ENCODE data around the gene TMEM235.
"Not testable (repeated sequence)": the region's sequence is repeated elsewhere in the genome, so short reads cannot be mapped to it uniquely, and the experiment has no call there.

The TMEM235 gene

DNA sequence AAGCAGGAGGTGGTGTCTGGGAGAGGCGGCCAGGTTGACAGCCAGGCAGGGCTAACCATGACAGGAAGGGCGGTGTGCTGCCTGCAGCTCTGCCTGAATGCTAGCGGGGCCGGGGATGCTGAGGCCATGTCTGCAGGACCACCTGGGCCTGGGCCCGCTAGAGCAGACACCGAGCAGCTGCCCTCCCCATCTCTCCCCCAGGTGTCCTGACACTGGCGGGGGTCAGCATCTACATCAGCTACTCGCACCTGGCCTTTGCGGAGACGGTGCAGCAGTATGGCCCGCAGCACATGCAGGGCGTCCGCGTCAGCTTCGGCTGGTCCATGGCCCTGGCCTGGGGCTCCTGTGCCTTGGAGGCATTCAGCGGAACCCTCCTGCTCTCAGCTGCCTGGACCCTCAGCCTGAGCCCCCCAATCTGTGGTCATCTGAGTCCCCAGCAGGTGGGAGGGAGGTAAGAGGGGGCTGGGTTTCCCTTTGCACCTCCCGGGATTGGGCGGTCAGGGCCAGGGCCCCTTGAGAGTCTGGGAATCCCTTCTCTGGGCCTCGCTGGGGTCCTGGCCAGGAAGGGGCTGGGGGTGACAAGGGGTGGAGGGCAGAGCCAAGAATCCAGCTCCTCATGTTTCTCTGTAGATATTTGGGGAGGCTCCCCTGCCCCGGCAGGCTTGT is 7.5 kb downstream of the TMEM235 start:
- no peak for DNase-seq

DNA sequence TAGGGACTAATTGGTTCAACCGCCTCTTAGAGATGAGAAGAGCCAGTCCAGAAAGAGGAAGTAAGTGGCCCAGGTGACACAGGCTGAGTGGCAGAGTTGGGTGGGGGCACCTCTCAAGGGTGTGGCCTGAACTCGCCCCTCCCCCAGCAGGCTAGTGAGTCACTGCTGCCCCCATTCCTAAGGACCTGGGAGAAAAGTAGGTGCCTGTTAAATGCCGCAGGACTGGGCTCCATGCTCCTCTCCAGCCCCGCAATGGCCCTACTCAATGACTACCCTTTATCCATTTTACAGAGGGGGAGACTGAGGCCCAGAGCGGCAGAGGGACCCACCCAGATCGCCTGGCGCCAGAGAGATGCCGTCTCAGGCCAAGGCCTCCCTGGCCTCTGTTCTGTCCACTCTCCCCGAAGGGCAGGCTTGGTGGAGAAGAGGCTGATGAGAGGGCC is 8.1 kb downstream of the TMEM235 start:
- no peak for DNase-seq

DNA sequence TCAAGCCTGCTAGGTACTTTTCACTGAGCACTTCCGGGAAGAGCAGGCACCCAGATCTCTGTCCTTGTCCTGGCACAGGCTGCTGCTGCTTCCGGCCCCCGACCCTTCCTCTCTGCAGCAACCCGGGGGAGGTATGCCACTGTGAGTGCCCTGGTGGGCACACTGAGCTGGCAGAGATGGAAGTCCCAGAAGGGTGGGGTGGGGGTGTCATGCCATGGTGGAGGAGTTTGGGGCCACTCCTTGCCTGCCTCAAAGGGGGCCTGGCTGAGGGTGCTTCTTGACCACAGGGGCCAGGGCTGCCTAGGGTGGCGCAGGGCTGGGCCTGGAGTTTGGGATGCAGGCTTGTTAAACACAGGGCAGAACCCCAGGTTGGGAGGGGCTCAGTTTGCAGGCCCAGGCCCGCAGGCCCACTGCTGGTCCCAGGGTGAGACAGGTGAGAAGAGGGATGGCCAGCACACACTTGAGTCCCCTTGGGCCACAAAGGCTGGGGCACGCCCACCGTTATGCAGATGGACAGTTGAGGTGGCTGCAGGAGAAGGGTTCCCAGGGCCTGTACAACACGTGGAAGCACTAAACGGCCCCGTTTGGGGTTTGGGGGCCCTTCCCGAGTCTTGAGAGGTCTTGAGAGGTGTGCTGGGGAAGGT is 8.7 kb downstream of the TMEM235 start:
- DNase-seq = no peak

DNA sequence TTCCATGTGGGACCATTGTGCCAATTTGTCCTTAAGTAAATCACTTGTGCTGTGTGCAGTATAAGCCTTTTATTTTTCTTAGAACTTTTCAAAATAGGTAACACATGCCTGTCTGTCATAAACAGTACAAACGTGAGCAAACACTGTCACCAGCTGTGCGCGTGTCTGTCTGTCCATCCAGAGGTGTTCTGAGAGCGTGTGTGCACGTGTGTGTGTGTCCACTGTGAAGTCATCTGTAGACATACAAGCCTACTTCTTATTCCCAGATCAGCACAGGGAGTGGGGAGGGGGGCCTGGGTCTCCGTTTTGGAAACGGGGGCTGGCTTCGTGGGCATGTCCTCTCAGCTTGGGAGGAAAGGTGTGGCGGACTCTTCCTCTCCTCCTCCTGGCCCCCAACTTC is 9.4 kb downstream of the TMEM235 start:
- DNase-seq = no peak

DNA sequence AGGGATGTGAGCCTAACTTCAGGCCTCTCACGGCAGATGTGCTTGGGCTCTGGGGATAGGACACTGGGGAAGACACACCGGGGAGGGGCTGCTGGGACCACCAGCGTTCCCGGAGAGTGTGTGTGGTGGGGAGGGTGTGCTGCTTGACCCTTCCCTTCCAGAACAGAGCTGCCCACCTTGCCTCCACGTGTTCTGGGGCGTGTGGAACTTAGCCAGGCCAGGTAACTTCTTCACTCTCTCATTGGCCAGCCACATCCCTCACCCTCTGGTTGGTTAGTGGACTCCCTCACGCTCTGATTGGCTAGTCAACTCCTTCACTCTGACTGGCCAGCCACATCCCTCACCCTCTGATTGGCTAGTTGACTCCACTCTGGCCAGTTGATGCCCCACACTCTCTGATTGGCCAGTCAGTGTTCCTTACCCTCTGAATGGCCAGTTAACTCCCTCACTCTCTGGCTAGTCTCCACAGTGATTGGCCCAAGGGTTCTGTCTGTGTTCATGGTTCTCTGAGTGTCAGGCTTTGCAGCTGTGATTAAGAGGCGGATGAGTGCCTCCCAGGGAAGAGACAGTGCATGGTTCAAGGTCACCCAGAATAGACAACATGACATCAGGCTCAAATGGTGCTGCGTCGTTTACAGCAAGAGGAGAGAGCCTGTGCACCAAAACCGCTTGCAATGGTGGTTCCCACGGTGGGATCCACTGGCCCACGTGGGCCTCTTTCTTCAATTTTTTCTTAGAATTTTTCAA is 10.0 kb downstream of the TMEM235 start:
- no peak for DNase-seq

DNA sequence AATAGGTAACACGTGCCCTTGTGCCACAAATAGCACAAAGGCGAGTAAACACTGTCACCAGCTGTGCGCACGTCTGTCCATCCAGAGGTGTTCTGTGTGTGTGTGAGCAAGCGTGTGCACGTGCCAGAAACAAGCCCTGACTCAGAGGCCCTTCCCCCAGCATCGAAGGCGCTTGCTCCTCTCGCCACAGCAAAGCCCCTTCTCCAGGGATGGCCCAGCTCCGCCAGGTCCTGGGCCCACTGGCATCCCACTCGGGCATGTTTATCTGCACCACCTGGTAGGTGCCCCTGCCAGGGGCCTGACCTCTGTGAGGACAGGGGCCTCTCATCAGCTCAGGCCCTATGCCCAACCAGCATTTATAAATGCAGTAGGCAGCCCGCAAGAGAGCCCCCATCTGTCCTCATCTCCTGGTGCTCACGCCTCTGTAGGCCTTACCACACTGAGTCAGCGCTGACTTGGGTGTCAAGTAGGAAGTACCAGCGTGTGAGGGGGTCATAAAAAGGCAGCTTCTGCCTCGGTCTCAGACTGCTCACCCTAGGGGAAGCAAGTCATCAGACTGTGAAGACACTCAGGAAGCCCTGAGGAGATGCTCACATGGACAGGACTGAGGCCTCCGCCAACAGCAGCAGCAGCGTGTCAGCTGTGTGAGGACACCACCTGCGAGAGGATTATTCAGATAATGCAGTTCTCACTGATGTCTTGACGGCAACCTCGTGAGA is 10.8 kb downstream of the TMEM235 start:
- DNase-seq = no peak

DNA sequence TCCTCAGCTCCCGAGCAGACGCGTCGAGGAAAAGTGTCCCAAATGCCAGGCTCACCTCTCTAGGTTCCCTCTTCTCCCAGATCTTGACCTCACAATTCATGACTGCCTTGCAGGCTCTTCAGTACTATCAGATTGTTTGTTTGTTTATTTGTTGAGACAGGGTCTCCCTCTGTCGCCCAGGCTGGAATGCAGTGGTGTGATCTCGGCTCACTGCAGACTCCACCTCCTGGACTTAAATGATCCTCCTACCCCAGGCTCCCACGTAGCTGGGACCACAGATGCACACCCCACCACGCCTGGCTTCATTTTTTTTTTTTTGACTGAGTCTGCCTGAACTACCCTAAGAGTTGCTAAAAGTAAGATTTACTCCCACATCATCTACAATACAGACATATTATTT is 15.9 kb downstream of the TMEM235 start:
- DNase-seq = no peak

DNA sequence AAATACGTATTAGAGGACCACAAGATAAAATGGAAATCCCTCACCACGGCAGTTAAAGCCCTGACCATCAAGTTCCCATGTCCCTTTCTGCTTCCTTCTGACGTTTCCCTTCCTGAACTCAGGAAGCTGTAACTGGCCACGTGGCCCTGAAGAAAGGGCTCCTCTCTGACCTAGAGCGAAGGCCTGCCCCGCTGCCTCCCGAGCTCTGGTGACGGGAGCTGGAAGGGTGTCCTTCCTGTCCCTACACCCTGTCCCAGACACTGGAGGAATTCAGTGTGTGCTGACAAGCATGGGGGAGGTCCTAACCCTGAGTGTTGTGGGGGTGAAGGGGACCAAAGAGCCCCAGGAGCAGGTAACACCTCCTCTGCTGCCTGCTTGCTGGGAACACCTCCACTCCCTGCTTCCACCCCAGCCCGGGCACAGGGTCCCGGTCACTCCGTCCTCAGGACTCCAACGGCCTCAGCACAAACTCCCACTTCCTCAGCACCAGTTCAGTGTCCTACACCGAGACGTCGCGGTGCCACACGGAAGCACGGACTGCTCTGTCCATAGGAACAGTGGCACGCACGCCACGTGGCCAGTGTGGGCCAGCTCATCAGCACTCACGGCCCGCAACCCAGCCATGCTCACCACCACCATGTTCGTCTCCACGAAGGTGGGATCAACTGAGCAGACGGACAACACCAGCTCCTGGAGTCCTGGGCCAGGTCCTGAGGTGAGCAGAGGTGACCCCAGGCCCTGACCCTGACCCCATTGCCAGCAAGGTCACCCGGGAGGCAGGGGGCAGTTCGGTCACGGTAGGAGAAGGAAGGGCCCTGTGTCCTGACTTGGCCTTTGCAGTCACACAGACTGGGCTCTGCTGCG is 16.9 kb downstream of the TMEM235 start:
- no peak for DNase-seq

DNA sequence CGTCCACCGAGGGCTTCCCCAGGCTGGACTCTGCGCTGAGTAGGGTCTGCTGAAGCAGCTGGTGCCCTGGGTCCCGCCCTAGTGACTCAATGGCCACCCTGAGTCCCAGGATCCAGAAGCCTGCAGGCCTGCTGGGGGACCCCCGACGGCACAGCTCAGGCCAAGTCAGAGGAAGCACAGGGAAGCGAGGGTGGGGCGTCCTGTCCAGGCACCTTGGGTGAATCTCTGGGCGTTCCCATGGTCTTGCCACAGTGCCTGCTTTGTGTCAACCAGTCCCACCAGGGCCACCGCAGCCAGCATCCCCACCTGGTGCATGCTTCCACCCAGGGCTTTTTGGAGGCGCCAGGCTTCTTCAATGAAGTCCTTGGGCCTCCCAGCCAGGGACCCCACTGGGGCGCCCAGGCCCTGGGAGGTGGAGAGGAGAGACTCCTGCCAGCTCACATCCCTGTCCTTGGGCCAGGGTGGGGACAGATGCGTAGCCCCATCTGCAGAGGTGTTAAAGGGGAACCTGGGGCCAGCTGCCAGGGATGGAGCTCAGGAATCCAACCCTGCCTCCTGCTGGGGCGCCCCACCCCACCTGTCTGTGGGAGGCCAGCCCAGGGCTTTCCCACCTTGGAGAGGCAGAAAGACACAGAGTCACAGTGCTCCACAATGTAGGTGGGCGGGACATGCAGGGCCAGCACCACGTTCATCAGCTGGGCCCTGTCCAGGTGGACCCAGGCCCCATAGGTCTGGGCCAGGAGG is 17.8 kb downstream of the TMEM235 start:
- DNase-seq = no peak

DNA sequence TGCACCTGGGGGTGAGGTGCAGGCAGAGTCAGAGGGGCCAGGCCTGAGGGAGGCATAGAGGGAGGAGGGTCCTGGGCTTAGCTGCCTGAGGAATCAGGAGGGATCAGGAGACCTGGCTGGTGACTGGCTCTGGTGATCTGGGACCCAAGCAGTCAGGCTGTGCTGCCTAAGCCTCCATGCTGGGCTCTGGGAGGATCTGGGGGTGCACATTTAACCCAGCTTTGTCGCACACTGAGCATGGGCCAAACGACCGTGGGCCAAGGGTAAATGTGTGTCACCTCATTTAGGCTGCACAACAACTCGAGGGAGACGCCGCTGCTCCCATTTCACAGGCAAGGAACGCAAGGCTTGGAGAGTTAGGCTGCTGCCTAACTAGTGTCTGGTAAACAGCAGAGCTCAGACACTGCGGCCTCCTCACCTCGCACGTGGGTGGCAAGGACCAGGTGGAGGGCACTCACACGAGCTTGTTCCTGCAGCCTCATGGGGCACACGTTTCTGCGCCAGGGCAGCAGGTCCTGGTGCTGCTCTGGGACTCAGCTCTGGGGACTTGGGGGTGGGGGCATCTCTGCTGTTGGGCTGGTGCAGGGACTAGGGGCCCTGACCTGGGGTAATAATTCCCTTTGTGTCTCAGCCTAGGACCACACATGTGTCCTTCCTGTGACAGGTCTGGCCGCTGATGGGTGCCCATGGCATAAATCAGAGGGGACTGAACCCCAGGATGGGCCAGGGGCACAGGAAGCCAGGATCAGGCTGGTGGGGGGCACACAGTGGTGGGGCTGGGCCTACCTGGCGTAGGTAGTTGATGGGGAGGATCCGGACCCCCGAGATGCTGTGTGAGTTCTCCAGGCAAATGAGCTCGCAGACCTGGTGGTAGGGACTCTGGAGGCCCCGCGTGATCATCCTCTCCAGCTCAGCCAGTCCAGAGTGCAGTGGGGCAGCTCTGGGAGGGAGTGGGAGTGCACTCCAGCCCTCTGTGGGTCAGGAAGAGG is 18.7 kb downstream of the TMEM235 start:
- DNase-seq = no peak

DNA sequence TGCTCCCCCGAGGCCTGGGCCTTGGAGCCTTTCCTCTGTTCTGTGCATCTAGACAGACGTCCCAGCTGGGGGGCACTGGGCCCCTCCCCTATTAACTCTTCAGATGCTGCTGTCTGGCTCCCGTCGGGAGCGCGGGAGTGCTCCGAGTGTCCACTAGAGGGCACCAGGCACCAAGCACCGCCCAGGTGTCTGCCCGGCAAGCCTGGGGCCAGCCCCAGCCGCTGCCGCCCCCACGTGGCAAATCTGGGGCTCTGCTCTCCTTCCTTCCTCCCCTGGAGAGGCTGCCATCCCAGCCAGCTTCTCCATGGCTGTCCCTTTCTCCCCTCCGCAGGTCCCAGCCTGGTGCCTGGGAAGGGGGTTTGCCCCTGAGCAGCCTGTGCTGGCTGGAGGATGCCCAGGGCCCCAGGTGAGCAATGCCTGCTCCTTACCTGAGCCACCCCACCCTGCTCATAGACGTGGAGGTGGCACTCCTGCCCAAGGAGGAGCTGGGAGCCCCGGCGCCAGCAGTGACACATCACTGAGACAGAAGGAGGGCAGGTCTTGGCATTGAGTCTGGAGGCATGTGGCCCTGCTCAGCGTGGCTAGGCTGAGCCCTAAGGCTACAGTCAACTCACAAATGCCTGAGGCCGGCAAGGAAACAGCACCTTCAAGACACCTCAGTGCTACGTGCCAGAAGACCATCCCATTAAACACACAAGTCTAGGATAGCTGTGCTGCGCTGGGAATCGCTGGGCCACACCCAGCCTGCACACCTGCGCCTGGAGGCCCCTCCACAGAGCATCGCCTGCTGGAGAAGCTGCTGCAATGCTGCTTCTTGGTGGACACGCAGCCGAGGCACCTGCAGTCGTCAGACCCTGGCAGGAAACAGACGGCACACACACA is 19.7 kb downstream of the TMEM235 start:
- DNase-seq = peak; percentile 82

DNA sequence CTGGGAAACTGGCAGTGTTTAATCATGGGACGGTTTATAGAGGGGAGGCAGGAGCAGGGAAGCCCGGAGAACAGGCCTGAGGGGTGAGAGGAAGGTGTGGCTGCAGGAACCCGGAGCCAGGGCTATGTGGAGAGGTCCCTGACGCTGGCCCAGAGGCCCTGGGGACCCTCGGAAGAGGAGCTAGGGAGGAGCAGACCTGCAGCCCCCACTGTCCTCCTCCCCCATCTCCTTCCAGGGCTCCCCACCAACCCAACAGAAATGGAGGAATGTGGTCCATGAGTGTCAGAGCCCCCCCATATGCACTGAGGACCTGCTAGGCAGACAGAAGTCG is 20.3 kb downstream of the TMEM235 start:
- DNase-seq = no peak

DNA sequence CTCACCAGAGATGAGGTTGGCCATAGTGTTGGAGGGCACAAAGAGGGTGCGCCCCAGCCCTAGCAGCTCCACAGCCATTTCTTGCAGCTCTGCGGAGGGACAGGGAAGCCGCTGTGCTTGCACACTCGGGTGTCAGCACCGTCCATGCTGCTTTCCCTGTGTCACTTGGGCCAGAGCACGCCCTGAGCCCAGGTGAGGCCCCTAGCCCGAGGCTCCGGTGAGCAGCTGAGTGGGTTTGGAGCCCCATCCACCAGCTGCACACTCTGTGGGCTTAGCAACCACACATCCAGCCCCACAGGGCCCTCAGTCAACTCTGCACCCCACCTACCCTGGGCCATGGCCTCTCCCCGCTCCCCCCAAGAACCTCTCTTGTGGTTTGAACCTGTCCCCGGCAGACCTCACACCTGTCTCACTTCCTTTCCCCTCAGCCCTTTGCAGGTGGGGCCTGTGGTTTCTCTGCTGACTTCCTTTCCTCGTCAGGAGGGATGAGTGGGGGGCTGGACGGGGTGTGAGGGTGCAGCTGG is 20.7 kb downstream of the TMEM235 start:
- no peak for DNase-seq

DNA sequence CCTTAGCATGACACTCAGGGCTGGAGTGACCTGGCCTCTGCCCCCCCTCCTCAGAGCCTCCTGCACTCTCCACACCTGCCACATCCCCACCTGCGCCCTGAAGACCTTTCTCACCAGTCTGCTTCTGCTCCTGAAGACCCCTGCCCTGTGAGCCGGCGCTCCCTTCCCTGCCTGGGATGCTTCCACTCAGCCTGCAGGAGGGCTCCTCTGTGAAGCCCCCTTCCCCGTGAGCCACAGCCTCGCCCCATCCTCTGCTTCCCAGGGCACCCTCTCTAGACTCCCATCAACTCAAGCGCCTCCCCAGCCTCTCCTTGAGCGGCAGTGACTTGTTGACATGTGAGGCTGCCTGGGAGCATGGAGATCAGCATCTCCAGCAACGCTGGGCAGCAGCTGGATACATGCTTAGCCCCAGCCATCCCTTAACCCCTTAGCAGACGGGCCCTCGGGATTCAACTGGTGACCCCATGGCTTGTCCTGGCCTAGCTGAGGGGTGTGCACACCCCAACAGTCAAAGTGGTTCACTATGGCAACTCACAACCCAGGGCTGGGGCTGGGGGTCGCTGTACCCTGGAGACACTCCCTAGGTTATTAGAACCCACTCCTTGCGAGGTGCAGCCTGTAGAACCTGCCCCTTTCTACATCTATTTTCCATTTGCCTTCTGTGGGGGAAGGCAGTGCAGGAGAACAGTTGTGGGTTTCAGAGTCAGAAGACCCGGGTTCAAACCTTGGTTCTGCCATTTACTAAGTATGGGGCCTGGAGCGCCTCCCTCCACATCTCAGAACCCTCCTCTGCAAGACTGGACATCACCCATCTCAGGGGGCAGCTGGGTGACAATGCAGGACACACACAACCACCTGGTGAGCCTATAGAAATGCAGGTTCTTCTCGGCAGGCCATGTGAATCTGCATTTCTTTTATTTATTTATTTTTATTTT is 21.5 kb downstream of the TMEM235 start:
- DNase-seq = no peak

DNA sequence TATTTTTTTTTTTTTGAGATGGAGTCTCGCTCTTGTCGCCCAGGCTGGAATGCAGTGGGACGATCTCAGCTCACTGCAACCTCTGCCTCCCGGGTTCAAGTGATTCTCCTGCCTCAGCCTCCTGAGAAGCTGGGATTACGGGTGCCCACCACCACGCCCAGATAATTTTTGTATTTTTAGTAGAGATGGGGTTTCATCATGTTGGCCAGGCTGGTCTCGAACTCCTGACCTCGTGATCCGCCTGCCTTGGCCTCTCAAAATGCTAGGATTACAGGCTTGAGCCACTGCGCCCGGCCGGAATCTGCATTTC is 22.2 kb downstream of the TMEM235 start:
- not testable (repeated sequence) for DNase-seq

DNA sequence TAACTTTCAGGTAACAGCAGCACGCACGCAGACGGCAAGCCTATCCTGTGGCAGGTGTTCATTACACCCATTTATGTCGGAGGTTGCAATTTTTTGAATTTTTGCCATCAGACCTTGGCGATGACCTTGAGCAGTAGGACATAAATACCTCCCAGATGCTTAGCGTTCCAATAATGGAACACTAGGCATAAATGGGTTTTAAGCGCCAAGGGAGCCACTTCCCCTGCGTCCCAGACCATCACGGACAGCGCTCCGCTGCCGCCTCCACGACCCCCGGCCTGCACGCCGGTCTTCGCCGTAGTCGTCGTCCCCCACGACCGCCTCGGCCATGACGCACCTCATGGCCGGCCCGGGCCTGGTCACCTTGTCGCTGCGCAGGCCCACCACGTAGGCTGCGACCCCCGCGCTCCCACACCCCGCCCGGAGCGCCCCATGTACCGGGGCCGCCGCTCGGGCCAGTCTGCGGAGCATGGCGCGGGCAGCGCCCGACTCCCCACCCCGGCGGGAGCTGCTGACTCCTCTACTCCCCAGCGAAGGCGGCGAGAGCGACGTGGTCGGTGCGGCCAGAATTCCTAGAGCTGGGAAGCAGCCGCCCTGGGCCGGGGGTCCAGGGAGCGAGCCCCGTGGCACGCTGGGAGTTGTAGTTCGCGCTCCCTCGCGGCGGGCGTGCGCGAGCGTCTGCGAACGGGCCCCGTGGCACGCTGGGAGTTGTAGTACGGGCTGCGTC is 22.7 kb downstream of the TMEM235 start:
- DNase-seq = peak; percentile 81

DNA sequence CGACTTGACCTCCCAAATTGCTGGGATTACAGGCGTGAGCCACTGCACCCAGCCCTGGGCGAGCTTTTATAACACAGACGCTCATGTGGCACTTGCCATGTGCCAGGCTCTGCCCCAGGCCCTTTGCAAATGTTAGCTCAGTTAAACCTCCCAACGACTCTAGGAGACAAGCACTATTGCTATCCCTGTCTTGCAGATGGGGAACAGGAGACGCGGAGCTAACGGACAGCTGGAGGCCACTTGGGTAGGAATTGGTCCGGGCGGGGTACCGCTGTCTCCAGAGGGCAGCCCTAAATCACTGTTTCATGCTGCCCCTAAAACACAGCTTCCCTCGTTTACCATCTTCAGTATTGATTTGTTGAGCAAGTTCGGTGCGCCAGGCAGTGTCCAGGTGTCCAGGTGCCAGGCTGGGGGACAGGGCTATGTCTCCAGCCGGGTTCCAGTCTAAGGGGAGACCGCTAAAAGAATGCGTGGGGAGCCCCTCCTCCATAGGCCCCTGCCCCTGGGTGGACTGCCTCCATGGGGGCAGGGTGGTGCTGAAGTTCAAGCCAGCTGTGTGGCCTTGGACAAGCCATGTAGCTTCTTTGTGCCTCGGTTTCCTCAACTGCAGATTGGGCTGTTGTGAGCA is 23.7 kb downstream of the TMEM235 start:
- no peak for DNase-seq
